Tibial artery (tissue), 4 donors: ENCODE results near the gene IDE.

Source experiments
- DNase-seq, 2 donors: peaks; one replicate each; pipeline ENCODE4 v3.0.0-alpha.2; 2019
- H3K27ac ChIP-seq, 2 donors: fragments of 200-600 bp; sonication (generic) in 1 of 2; 1 replicate in 1 of 2; 2 replicates in 1 of 2; pipeline ENCODE4 v1.5.1; 2018 to 2019; ENCODE audit warnings: mild to moderate bottlenecking in 1 of 2
- H3K27me3 ChIP-seq, 2 donors: fragments of 200-600 bp; sonication (generic) in 1 of 2; one replicate each; pipeline versions ENCODE4 v1.5.1 to v1.6.0; 2016 to 2019
- H3K36me3 ChIP-seq, 3 donors: fragments of 200-600 bp; sonication (generic) in 2 of 3; one replicate each; pipeline ENCODE4 v1.5.1; 2016 to 2019; ENCODE audit warnings: mild to moderate bottlenecking in 2 of 3
- H3K4me1 ChIP-seq, 4 donors: fragments of 200-600 bp; sonication (generic) in 2 of 4; 1 replicate in 3 of 4; 2 replicates in 1 of 4; pipeline ENCODE4 v1.5.1; 2016 to 2019
- H3K4me3 ChIP-seq, 2 donors: fragments of 200-600 bp; sonication (generic) in 1 of 2; 1 replicate in 1 of 2; 2 replicates in 1 of 2; pipeline ENCODE4 v1.5.1; 2018 to 2019; ENCODE audit warnings: mild to moderate bottlenecking in 2 of 2
- H3K9me3 ChIP-seq, 3 donors: fragments of 200-600 bp; sonication (generic) in 1 of 3; one replicate each; pipeline ENCODE4 v1.5.1; 2016 to 2019
- CTCF ChIP-seq, 2 experiments: fragments of 200-600 bp in 1 of 2; fragments of 450-650 bp in 1 of 2; IDR thresholded peaks; one replicate each; pipeline ENCODE4 v1.5.1; 2017 to 2019; ENCODE audit warnings: antibody characterized with exemption in 2 of 2, mild to moderate bottlenecking in 1 of 2, moderate library complexity in 1 of 2
- intact Hi-C: fragments of 100-400 bp; cut with DNase I; formaldehyde crosslinking; loops from one replicate; pipeline ENCODE4 v1.15.0; 2023; ENCODE audit warnings: low total_unique reads

Gene IDE

GRCh38 chr10:92506336-92506735 lies 67.6 kb downstream of the IDE start:
- H3K4me3 ChIP-seq, result no peak overlapping the region
- H3K4me1 ChIP-seq, result no peaks in the 10 kb centered on the region
- intact Hi-C loops, result no loop called here
- no peaks in the 10 kb centered on the region for H3K27me3 ChIP-seq
- no peak for TF ChIP-seq CTCF (IDR thresholded peaks at IDR 0.05)
- H3K36me3 ChIP-seq, result peaks cover 30 to 68% (median 52%) of the 10 kb centered on the region in 3 donors
- no peaks in the 10 kb centered on the region for H3K9me3 ChIP-seq
- no peak for DNase-seq
- no peak overlapping the region for H3K27ac ChIP-seq

GRCh38 chr10:92505044-92505443 lies 68.8 kb downstream of the IDE start:
- intact Hi-C loops, result no loop called here
- Histone ChIP-seq H3K27me3 (no peaks in the 10 kb centered on the region), H3K4me1 (no peaks in the 10 kb centered on the region), H3K36me3 (peaks cover 32 to 74% (median 52%) of the 10 kb centered on the region in 3 donors), H3K4me3 (no peak overlapping the region), H3K27ac (no peak overlapping the region), H3K9me3 (no peaks in the 10 kb centered on the region)
- no peak for DNase-seq
- no peak for TF ChIP-seq CTCF (IDR thresholded peaks at IDR 0.05)

GRCh38 chr10:92502296-92502808 lies 71.5 kb downstream of the IDE start:
- intact Hi-C loops, result no loop called here
- Histone ChIP-seq H3K27ac (no peak overlapping the region), H3K4me1 (no peaks in the 10 kb centered on the region), H3K27me3 (no peaks in the 10 kb centered on the region), H3K9me3 (no peaks in the 10 kb centered on the region), H3K4me3 (no peak overlapping the region), H3K36me3 (peaks cover 34 to 76% (median 41%) of the 10 kb centered on the region in 3 donors)
- no peak for DNase-seq
- TF ChIP-seq CTCF (IDR thresholded peaks at IDR 0.05), result no peak

GRCh38 chr10:92493362-92493761 lies 80.5 kb downstream of the IDE start:
- intact Hi-C loops, result no loop called here
- Histone ChIP-seq H3K27me3 (no peaks in the 10 kb centered on the region), H3K27ac (no peak overlapping the region), H3K9me3 (no peaks in the 10 kb centered on the region), H3K36me3 (peaks cover 31 to 70% (median 42%) of the 10 kb centered on the region in 3 donors), H3K4me3 (no peak overlapping the region), H3K4me1 (no peaks in the 10 kb centered on the region)
- TF ChIP-seq CTCF (IDR thresholded peaks at IDR 0.05), result no peak
- no peak for DNase-seq

GRCh38 chr10:92492748-92493240 lies 81.1 kb downstream of the IDE start:
- Histone ChIP-seq H3K27me3 (no peaks in the 10 kb centered on the region), H3K4me1 (no peaks in the 10 kb centered on the region), H3K9me3 (no peaks in the 10 kb centered on the region), H3K36me3 (peaks cover 36 to 70% (median 43%) of the 10 kb centered on the region in 3 donors), H3K4me3 (no peak overlapping the region), H3K27ac (no peak overlapping the region)
- DNase-seq, result no peak
- TF ChIP-seq CTCF (IDR thresholded peaks at IDR 0.05), result no peak
- intact Hi-C loops, result no loop called here

GRCh38 chr10:92490387-92490786 lies 83.5 kb downstream of the IDE start:
- no peaks in the 10 kb centered on the region for H3K9me3 ChIP-seq
- no peak overlapping the region for H3K4me3 ChIP-seq
- peaks cover 60 to 78% (median 65%) of the 10 kb centered on the region in 3 donors for H3K36me3 ChIP-seq
- no peak overlapping the region for H3K27ac ChIP-seq
- H3K27me3 ChIP-seq, result no peaks in the 10 kb centered on the region
- H3K4me1 ChIP-seq, result no peaks in the 10 kb centered on the region
- DNase-seq, result no peak
- intact Hi-C loops, result no loop called here
- no peak for TF ChIP-seq CTCF (IDR thresholded peaks at IDR 0.05)
